ENCODE measurements around the gene GNAI1. TPM values are rescaled to one million over a fixed set of nuclear protein-coding genes. Genes with fewer than 3 reads are reported as not detected.

Gene GNAI1
- total and polyA plus RNA-seq, 2 of the 13 experiments (the other 11 are each of a cell fraction or from before 2014, with no cell fraction given) = 3.5 to 5.7 TPM

- TF ChIP-seq CREB1 (IDR thresholded peaks at IDR 0.05) (no peak), CREB1 (CRISPR knock-in tag; IDR thresholded peaks at IDR 0.05) (no peak), ZNF343 (CRISPR knock-in tag; IDR thresholded peaks at IDR 0.05) (no peak), ZNF503 (CRISPR knock-in tag; IDR thresholded peaks at IDR 0.05) (no peak), ZBTB7B (CRISPR knock-in tag; IDR thresholded peaks at IDR 0.05) (no peak), TGIF2 (CRISPR knock-in tag; IDR thresholded peaks at IDR 0.05) (no peak), ZKSCAN8 (CRISPR knock-in tag; IDR thresholded peaks at IDR 0.05; ENCODE audit: borderline replicate concordance) (no peak), IKZF1 (IDR thresholded peaks at IDR 0.05) (no peak)
Observed at GRCh38 chr7:80097756-80098155, 36.9 kb upstream of the GNAI1 start (continued).

- ChIA-PET POLR2A (no interaction called here), CTCF (ENCODE audit: low intra/inter-chr PET ratio, low total read pairs) (no interaction called here)
- TF ChIP-seq CEBPB (IDR thresholded peaks at IDR 0.05; ENCODE audit: borderline replicate concordance, low read depth, low read length) = peak; percentile 57; the same call in 1 of the 2 replicates
- no peak for TF ChIP-seq ZBTB33 (CRISPR knock-in tag; IDR thresholded peaks at IDR 0.05)
- H3K4me2 ChIP-seq (ENCODE audit: low read depth, low read length) = no peak overlapping the region
- no peaks in the 10 kb centered on the region for H3K9me3 ChIP-seq (ENCODE audit: low read length)
- H2AFZ ChIP-seq (ENCODE audit: low read length) = no peak overlapping the region
- H3K9ac ChIP-seq (ENCODE audit: insufficient read depth, low read depth, low read length) = no peak overlapping the region
- no TSS peak for BruUV-seq (replicated peaks)
- DNase-seq (ENCODE audit: low spot score) (no peak), FAIRE-seq (no peak), ATAC-seq (peak; percentile 90)
- intact Hi-C loops (cut with micrococcal nuclease; ENCODE audit: unreplicated experiment) (no loop called here), in situ Hi-C loops (cut with HindIII; ENCODE audit: extremely low pct_ligation_motif_present, low pct_unique_long_range_greater_than_20kb) (no loop called here)
- no peak overlapping the region for H3K4me3 ChIP-seq (replicated peaks in 1 of 3; ENCODE audit: insufficient read depth in 1 of 3, low read depth in 2 of 3, low read length in 3 of 3)
- WGBS (ENCODE audit: low lambda C conversion rate) = 56% methylated on average over 6 of the region's 6 CpGs
- H3K79me2 ChIP-seq (ENCODE audit: insufficient read depth, low read length) = no peaks in the 10 kb centered on the region
- no peaks in the 10 kb centered on the region for H3K4me1 ChIP-seq (ENCODE audit: insufficient read depth, low read length)
- H4K20me1 ChIP-seq (ENCODE audit: insufficient read depth, low read length) = no peaks in the 10 kb centered on the region
- H3K36me3 ChIP-seq (replicated peaks in 1 of 2; ENCODE audit: control insufficient read depth in 1 of 2, insufficient read depth in 2 of 2, low read length in 2 of 2) = no peaks in the 10 kb centered on the region
- H3K27me3 ChIP-seq (ENCODE audit: control insufficient read depth in 1 of 2, insufficient read depth in 2 of 2, low read length in 2 of 2) = no peaks in the 10 kb centered on the region
- no peak overlapping the region for H3K27ac ChIP-seq (ENCODE audit: extremely low read length, insufficient read depth, low read length)
Observed at GRCh38 chr7:80098795-80099194, 35.8 kb upstream of the GNAI1 start.
